ENCODE measurements around the gene TUBB4B.

DNA sequence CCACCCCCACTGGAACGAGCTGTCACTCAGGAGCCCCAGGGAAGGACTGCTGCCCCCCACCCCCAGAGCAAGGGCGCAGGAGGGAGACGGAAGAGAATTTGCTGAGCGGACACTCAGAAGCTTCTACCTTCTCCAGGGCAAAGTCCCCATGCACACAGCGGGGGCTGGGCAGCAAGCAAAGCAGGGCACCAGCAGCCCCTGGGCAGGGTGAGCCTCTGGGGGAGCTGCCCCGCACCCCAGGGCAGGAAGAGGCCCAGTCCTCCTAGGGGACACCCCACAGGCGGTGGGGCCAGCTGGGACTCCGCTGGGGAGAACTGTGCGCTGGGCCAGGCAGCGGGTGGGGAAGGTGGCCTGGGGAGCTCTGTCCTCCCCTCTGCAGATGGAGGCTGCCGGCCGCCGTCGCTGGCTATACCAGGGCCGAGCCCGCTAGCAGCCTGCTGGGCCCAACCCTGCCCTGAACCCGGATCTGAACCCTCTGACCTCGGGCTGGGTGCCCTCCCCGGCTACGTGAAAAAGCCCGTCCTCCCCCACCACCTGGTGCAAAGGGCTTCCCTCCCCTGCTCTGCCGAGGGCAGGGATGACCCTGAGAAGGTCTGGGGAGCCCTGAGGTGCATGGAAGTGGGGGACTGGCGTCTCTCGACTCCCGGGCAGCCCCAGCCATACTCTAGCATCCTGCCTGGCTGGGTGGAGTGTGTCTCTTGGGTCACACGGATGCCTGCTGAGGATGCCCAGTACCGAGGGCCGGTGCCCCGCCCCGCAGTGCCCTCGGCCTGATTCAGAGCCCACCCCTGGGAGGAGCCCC, 11.0 kb upstream of the TUBB4B start:
- TF ChIP-seq, protein P1, sequence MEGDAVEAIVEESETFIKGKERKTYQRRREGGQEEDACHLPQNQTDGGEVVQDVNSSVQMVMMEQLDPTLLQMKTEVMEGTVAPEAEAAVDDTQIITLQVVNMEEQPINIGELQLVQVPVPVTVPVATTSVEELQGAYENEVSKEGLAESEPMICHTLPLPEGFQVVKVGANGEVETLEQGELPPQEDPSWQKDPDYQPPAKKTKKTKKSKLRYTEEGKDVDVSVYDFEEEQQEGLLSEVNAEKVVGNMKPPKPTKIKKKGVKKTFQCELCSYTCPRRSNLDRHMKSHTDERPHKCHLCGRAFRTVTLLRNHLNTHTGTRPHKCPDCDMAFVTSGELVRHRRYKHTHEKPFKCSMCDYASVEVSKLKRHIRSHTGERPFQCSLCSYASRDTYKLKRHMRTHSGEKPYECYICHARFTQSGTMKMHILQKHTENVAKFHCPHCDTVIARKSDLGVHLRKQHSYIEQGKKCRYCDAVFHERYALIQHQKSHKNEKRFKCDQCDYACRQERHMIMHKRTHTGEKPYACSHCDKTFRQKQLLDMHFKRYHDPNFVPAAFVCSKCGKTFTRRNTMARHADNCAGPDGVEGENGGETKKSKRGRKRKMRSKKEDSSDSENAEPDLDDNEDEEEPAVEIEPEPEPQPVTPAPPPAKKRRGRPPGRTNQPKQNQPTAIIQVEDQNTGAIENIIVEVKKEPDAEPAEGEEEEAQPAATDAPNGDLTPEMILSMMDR (IDR thresholded peaks at IDR 0.05; ENCODE audit: borderline replicate concordance, extremely low read depth, low read length, poor library complexity, severe bottlenecking), result no peak
- no peak for TF ChIP-seq EZH2 (IDR thresholded peaks at IDR 0.05; ENCODE audit: borderline replicate concordance, low read depth, low read length, severe bottlenecking)

All from DND-41 (cell line).